T-helper 22 cell (primary cell): ENCODE data around the gene ZNF786.
A peak's percentile ranks its signal among the peaks of the same experiment; 100 is the strongest.
"Not testable (repeated sequence)": the region's sequence is repeated elsewhere in the genome, so short reads cannot be mapped to it uniquely, and the experiment has no call there.

Source experiments
- DNase-seq: peaks from one replicate; pipeline ENCODE4 v3.0.0-alpha.2; 2020; ENCODE audit warnings: low read depth

ZNF786 gene

DNA sequence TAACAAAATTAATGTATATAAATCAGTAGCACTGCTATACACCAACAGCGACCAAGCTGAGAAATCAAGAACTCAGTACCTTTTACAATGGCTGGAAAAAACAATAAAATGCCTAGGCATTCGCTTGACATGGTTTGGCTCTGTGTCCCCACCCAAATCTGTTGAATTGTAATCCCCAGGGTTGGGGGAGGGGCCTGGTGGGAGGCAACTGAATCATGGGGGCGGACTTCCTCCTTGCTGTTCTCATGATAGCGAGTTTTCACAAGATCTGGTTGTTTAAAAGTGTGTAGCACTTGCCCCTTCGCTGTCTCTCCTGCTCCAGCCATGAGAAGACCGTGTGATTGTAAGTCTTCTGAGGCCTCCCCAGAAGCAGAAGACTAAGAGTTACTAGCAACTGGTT, 8.6 kb downstream of the ZNF786 start:
- DNase-seq = no peak

GRCh38 chr7:149077594-149077993, 12.9 kb downstream of the ZNF786 start:
- DNase-seq = no peak

GRCh38 chr7:149075286-149075685, 15.2 kb downstream of the ZNF786 start:
- no peak for DNase-seq

- no peak for DNase-seq
Observed at GRCh38 chr7:149074116-149074885, 16.2 kb downstream of the ZNF786 start.

DNA sequence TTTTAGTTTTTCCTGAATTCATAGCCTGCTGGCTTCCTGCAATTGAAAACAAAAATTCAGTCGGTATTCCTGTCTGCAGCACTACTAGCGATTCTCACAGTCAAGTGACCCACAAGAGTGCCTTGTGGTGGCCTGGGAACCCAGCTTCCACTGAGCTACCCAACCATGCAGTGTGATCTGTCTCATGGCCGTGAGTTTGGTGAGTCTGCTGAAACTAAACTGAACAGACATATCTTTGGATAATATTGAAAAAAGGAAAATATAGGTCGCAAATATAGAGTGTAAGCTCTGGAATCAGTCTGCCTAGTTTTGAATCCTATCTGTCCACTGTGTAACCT, 18.1 kb downstream of the ZNF786 start:
- no peak for DNase-seq

DNA sequence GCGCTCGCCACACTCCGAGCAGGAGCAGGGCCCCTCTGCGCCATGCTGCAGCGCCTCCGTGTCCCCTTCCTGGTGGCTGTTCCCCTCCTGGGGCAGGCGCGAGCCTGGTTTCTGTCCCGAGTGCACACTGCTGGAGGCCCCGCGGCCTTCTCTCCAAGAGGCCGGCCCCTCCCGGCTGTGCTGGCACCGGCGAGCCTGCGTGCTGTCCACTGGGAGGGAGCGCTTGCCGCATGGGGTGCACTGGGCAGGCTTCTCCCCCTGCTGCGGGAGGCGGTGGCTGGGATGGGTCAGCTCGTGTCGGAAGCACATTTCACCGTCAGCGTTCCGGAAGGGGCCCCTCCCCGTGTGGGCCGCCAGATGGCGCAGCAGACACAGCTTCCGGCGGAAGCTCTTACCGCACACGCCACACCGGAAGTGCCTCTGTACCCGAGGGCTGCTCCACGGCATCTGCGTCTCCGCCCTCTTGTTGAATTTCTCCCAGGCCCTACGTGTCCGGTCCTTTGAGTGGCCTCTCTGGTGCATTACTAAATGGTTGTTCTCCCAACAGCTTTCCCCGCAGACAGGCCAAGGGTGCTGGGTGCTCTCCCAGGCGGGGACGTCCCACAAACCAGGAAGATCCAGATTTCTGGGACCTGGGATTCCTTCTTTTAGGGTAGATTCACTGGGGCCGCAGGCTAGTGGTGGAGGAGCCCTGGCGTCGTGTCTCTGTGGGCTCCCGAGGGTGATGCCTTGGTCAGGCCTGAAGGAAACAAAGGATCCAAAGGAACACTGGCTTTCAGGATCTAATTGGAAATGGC, 18.7 kb downstream of the ZNF786 start:
- DNase-seq = peak; percentile 27

DNA sequence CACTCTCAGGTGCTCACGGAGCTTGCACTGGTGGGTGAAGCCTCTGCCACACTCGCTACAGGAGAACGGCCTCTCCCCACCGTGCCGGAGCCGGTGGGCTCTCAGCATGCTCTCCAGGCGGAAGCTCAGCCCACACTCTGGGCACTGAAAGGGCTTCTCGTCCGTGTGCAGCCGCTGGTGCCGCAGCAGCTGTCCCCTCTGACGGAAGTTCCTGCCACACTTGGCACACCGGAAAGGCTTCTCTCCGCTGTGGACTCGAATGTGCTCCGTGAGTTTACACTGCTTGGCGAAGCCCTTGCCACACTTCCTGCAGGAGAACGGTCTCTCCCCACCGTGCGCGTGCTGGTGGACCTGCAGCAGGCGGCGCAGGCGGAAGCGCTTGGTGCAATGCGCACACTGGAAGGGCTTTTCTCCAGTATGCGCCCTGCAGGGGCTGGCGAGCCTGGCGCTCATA, 19.3 kb downstream of the ZNF786 start:
- DNase-seq = no peak

DNA sequence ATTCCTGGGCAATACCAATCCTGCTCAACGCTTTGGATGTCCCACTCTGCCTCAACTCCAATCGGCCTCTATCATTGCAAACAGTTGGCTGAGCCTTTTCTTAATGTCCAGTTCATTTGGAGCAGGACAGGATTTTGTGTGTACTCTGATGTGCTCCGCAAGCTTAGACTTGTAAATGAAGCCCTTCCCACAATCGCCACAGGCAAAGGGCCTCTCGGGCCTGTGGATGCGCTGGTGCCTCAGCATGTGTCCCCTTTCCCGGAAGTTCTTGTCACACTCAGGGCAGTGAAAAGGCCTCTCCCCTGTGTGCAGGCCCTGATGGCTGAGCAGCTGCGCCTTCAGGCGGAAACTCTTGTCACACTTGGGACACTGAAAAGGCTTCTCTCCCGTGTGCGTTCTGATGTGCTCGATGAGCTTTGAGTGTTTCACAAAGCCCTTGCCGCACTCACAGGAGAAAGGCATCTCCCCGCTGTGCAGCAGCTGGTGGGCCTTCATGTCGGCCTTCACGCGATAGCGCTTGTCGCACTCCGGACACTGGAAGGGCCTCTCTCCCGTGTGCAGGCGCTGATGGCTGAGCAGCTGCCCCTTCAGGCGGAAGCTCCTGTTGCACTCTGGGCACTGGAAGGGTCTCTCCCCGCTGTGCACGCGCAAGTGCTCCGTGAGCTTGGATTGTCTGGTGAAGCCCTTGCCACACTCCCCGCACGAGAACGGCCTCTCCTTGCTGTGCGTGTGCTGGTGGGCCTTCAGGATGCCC, 20.0 kb downstream of the ZNF786 start:
- DNase-seq = no peak

GRCh38 chr7:149067869-149068268, 22.6 kb downstream of the ZNF786 start:
- no peak for DNase-seq

GRCh38 chr7:149063476-149063875, 27.0 kb downstream of the ZNF786 start:
- DNase-seq = no peak

- not testable (repeated sequence) for DNase-seq
Observed at GRCh38 chr7:149062217-149062899, 28.2 kb downstream of the ZNF786 start.

DNA sequence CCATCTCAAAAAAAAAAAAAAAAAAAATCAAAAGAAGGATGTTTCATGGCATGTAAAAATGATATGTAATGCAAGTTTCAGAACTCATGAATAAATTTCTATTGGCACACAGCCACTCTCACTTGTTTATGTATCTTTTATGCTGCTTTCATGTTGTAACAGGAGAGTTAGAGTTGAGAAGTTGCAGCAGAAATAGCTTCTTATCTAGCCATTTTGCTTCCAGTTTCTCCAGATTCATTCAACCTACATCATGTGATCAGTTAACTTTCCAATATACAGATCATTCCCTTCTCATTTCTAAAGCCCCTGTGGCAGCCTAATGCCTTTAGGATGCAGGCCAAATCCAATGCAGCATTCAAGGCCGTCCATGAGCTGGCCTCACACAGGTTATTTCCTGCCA, 30.4 kb downstream of the ZNF786 start:
- no peak for DNase-seq

DNA sequence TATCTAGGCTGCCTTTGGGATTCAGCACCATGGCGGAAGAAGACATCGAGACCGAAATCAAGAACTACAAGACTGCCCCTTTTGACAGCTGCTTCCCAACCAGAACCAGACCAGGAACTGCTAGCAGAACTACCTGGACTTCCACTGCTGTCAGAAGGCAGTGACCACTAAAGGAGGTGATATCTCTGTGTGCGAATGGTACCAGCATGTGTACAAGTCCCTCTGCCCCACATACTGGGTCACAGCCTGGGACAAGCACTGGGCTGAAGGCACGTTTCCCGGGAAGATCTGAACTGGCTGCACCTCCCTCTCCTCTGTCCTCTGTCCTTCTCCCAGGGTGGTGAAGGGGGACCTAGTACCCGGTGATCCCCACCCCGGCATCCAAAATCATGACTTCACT, 36.6 kb downstream of the ZNF786 start:
- DNase-seq = no peak

GRCh38 chr7:149053384-149053783, 37.1 kb downstream of the ZNF786 start:
- DNase-seq = no peak

DNA sequence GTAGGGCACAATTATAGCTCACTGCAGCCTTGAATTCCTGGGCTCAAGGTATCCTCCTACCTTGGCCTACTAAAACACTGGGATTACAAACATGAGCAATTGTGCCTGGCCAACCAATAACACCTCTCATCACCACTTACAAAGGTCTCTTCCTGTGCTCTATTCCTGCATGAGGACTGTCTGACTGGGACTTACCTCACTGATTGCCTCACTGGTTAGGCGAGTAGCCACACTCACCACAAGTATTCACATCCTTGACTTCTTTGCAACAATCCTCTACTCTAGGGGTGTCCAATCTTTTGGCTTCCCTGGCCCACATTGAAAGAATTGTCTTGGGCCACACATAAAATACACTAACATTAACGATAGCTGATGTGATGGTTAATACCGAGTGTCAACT, 39.6 kb downstream of the ZNF786 start:
- no peak for DNase-seq

- no peak for DNase-seq
Observed at GRCh38 chr7:149048805-149049204, 41.7 kb downstream of the ZNF786 start.

DNA sequence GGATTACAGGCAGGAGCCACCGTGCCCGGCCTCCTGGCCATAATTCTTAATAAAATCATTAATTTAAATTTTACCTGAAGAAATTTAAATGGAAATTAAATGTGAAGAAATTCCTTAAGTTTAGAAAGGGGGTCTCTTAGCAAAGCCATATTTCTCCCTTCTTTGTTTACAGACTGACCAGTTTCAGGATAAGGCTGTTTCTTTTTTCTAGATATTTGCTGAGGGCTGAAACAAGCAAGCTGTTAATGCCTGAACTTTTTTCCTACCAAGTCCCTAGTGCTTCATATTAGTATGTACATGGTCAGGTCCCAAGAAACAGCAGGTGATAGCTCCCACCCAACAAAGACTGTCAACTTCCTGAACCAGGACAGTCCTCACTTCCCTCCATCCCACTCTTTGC, 44.1 kb downstream of the ZNF786 start:
- DNase-seq = no peak

DNA sequence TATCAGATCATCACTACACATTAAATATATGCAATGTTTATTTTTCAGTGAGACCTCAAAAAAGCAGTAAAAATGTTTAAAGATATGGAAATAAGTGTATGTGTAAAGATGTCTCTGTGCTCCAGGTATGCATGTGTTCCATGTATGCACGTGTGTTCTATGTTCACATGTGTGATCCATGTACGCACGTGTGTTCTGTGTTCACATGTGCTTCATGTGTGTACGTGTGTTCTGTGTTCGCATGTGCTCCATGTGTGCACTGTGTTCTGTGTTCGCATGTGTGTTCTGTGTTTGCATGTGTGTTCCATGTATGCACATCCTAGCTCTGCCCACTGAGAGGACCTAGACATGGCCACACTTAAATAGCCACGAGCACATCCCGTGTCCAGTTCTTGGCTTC, 46.6 kb downstream of the ZNF786 start:
- DNase-seq = no peak

- no peak for DNase-seq
Observed at GRCh38 chr7:149041350-149041749, 49.2 kb downstream of the ZNF786 start.

DNA sequence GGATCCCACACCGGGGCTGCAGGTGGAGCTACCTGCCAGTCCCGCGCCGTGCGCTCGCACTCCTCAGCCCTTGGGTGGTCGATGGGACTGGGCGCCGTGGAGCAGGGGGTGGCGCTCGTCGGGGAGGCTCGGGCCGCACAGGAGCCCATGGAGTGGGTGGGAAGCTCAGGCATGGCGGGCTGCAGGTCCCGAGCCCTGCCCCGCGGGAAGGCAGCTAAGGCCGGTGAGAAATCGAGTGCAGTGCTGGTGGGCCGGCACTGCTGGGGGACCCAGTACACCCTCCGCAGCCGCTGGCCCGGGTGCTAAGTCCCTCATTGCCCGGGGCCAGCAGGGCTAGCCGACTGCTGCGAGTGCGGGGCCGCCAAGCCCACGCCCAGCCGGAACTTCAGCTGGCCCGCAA, 51.9 kb downstream of the ZNF786 start:
- not testable (repeated sequence) for DNase-seq

GRCh38 chr7:149036676-149037075, 53.8 kb downstream of the ZNF786 start:
- no peak for DNase-seq

DNA sequence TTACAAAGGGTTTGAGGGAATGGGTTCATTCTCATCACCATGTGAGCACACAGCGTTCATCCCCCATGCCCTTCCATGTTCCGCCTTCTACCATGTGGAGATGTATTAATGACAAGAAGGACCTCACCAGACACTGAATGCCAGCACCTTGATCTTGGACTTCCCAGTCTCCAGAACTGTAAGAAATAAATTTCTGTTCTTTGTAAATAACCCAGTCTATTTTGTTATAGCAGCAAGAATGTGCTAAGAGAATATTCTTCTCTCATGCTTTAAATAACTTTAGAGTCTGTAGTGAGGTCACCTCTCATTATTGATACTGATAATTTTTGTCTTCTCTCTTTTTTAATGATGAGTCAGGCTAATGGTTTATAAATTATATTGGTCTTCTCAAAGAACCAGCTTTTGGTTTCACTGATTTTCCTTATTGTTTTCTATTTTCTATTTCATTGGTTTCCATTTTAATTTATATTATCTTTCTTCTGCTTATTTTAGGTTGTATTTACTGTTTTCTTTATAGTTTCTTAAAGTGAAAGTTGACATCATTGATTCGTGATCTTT, 59.1 kb downstream of the ZNF786 start:
- no peak for DNase-seq
